HFFc6 (cell line): ENCODE measurements around the gene SRRM2. TPM values are rescaled to one million over a fixed set of nuclear protein-coding genes. Genes with fewer than 3 reads are reported as not detected.

Experiments used
- DNase-seq: peaks from one replicate; pipeline ENCODE4 v3.0.0-alpha.2; 2018
- H3K27ac Mint-ChIP-seq: 2 replicates; pipeline ENCODE4 v1.8.0; 2020; ENCODE audit warnings: mild to moderate bottlenecking, mixed read lengths
- H3K27me3 Mint-ChIP-seq: 2 replicates; pipeline ENCODE4 v1.8.0; 2021; ENCODE audit warnings: mild to moderate bottlenecking, moderate library complexity, mixed read lengths; ENCODE audit not compliant: insufficient read depth
- H3K36me3 Mint-ChIP-seq: 2 replicates; pipeline ENCODE4 v1.8.0; 2021; ENCODE audit warnings: low read depth, mixed read lengths
- H3K4me1 Mint-ChIP-seq: 2 replicates; pipeline ENCODE4 v1.8.0; 2020; ENCODE audit warnings: low read depth, mixed read lengths
- H3K4me3 Mint-ChIP-seq: 2 replicates; pipeline ENCODE4 v1.8.0; 2020; ENCODE audit warnings: mild to moderate bottlenecking, moderate library complexity, mixed read lengths
- H3K9me3 Mint-ChIP-seq: 2 replicates; pipeline ENCODE4 v1.8.0; 2020; ENCODE audit warnings: mild to moderate bottlenecking, mixed read lengths
- total RNA-seq, 6 experiments: library from RNA; stranded (reverse); fragmentation: NEBNext Ultra II Directional; extraction: Animal tissue kit (Norgen Biotek cat#: 25700); gene quantifications; 2 replicates in 1 of 6; 3 replicates in 5 of 6; pipeline ENCODE4 v1.2.3, GENCODE V29; 2021
- TF ChIP-seq, protein P1 (sequence below): fragments of 200-600 bp; sonication (generic); IDR thresholded peaks from 2 replicates; pipeline ENCODE4 v1.5.0; 2021; ENCODE audit warnings: antibody characterized with exemption, mild to moderate bottlenecking

The SRRM2 gene
- total RNA-seq, 6 experiments from 2014 or later: 223 to 317 (median 269) TPM

DNA sequence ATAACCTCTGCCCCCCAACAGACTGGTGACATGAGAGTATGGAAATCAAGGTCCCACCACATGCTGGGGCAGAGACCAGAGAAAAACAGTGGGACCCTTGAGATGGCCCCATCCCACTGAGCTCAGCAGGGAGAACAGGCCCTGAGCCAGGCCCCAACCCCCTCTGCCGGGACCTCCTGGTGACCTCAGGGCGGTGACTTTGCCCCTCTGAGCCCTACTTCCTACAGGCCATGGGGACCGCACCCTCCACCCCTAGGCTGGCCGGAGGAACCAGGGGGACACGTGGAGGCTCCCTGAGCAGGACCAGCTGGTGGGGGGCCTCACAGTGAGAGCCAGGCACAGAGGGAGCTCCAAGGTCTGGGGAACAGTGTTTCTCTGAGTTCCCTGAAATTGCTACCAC lies 13.8 kb upstream of the SRRM2 start:
- Mint-ChIP-seq H3K4me1 (no peaks in the 10 kb centered on the region), H3K27ac (no peak overlapping the region), H3K27me3 (peaks cover 15% of the 10 kb centered on the region), H3K36me3 (no peaks in the 10 kb centered on the region), H3K9me3 (no peaks in the 10 kb centered on the region), H3K4me3 (no peak overlapping the region)
- TF ChIP-seq, protein P1, sequence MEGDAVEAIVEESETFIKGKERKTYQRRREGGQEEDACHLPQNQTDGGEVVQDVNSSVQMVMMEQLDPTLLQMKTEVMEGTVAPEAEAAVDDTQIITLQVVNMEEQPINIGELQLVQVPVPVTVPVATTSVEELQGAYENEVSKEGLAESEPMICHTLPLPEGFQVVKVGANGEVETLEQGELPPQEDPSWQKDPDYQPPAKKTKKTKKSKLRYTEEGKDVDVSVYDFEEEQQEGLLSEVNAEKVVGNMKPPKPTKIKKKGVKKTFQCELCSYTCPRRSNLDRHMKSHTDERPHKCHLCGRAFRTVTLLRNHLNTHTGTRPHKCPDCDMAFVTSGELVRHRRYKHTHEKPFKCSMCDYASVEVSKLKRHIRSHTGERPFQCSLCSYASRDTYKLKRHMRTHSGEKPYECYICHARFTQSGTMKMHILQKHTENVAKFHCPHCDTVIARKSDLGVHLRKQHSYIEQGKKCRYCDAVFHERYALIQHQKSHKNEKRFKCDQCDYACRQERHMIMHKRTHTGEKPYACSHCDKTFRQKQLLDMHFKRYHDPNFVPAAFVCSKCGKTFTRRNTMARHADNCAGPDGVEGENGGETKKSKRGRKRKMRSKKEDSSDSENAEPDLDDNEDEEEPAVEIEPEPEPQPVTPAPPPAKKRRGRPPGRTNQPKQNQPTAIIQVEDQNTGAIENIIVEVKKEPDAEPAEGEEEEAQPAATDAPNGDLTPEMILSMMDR: no peak
- DNase-seq: no peak

DNA sequence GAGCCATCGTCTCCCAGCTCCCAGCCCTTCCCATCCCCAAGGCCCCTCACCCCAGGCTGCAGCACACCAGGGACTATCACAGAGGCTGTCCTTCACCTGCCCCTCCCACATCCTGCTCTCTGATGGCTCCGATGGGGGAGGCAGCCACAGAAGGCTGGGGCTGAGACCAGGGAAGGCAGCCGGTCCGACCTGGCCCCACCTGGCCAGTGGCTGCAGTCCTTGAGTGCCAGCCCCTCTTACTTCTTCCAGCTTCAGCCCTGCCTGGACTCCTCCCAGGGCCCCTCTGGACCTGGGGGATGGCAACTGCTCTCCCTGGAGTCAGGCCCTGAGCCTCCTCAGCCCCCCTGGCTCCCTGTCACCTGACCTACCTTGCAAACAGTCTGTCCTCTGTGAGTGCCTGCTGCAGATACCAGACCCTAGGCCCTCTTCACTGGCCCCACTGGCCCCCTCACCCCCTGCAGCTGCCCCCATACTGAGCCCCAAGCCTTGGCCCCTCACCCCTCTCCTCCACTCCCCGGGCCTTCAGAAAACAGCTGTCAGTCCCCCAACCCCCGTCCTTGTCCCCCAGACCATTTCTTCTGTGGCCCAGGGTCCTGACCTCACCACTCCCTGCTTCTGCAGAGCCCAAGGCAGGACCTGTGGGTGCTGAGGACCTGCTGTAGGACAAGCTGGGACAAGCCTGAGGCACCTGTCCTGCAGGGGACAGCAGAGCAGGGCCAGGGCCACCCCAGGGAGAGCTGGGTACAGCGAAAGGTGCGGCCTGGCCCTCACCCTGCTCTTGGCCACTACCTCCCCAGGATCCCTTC lies 12.6 kb upstream of the SRRM2 start:
- no peaks in the 10 kb centered on the region for H3K36me3 Mint-ChIP-seq

DNA sequence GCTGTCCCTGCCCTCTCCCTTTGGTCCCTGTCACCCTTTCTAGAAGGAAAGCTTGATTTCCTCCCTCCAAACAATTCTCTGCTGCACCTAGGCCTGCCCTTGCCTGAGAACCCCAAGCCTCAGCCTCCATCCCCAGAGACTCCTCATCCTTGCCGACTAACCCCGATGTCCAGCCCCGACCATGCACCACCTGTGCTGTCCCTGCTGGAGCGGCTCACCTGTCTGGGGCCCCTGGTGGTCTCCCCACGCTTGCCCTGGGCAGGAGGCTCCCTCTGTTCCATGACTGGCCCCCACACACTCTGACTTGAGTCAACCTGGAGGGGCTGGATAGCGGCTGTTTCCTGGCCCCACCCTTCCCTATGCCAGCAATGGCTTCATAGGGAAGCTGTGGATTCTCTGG lies 12.0 kb upstream of the SRRM2 start:
- Mint-ChIP-seq H3K4me1 (no peaks in the 10 kb centered on the region), H3K27me3 (peaks cover 15% of the 10 kb centered on the region), H3K9me3 (no peaks in the 10 kb centered on the region), H3K27ac (no peak overlapping the region), H3K36me3 (no peaks in the 10 kb centered on the region), H3K4me3 (no peak overlapping the region)
- TF ChIP-seq, protein P1: no peak
- no peak for DNase-seq

More for the DNA sequence above, 12.6 kb upstream of the SRRM2 start:
- H3K4me3 Mint-ChIP-seq: no peak overlapping the region
- TF ChIP-seq, protein P1: no peak
- no peaks in the 10 kb centered on the region for H3K9me3 Mint-ChIP-seq
- no peak overlapping the region for H3K27ac Mint-ChIP-seq
- no peak for DNase-seq
- peaks cover 15% of the 10 kb centered on the region for H3K27me3 Mint-ChIP-seq
- H3K4me1 Mint-ChIP-seq: no peaks in the 10 kb centered on the region

DNA sequence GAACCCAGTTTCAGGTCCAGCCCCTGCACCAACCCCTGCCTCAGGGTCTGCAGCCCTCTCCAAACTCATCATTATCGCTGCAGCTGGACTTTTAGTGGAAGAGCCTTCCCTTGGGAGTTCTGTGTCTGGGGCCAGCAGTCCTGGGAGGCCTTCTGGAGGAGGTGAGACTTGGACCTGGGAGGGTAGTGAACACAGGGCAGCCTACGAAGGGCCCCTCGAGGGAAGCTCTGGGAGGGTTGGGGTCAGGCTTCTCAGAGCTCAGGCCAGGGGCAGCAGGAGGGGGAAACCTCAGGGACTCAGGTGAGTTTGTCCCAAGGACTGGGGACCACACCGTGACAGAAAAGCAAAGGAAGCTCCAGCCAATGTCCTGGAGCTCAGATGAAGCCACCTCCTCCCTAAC lies 11.3 kb upstream of the SRRM2 start:
- TF ChIP-seq, protein P1: no peak
- Mint-ChIP-seq H3K9me3 (no peaks in the 10 kb centered on the region), H3K4me1 (no peaks in the 10 kb centered on the region), H3K4me3 (no peak overlapping the region), H3K36me3 (no peaks in the 10 kb centered on the region), H3K27ac (no peak overlapping the region), H3K27me3 (peaks cover 15% of the 10 kb centered on the region)
- no peak for DNase-seq

DNA sequence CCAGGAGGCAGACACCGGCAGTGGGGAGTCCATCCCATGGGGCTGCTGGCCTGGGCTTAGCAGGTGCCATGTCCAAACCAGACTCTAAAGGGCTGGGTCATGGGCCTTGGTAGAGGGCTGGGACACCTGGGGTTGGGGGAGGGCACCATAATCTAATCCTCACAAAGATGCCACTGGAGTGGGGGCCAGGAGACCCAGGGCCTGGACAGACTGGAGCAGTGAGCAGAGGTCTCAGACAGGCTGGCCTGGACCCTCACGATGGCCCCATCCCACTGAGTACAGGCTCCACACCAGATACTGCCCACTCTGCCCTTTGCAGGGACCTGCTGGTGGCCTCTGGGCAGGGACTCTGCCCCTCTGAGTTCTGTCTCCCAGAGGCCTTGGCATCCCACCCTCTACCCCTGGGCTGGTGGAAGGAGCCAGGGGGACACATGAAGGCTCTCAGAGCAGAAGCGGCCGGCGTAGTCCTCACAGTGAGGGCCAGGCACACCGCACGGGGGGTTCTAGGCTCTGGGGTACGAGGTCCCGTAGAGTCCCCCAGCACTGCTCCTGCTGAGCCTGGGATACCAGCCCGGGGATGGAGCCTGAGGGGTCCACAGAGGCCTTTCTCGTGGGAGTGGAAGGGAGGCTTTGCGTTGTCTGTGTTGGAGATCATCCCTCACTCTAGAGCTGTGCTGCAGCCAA lies 10.0 kb upstream of the SRRM2 start:
- peaks cover 15% of the 10 kb centered on the region for H3K27me3 Mint-ChIP-seq
- H3K27ac Mint-ChIP-seq: no peak overlapping the region
- no peak overlapping the region for H3K4me3 Mint-ChIP-seq
- TF ChIP-seq, protein P1: no peak
- no peaks in the 10 kb centered on the region for H3K36me3 Mint-ChIP-seq
- no peak for DNase-seq
- H3K9me3 Mint-ChIP-seq: no peaks in the 10 kb centered on the region
- H3K4me1 Mint-ChIP-seq: no peaks in the 10 kb centered on the region
